Measurements from ENCODE around the gene TNNC2. TPM values are rescaled to one million over a fixed set of nuclear protein-coding genes. Genes with fewer than 3 reads are reported as not detected.

TNNC2 gene
- total and polyA plus RNA-seq, 2 of the 13 experiments (the other 11 are each of a cell fraction or from before 2014, with no cell fraction given), result 1.8 to 4.7 TPM

- TF ChIP-seq NFE2L2 (IDR thresholded peaks at IDR 0.05; ENCODE audit: low read length), result 0 out of 2 replicates have a peak, but pooled peaks have one; percentile 22
- TF ChIP-seq UBTF (CRISPR knock-in tag; IDR thresholded peaks at IDR 0.05), result no peak
- no peak for TF ChIP-seq MXD4 (CRISPR knock-in tag; IDR thresholded peaks at IDR 0.05)
- no peak for TF ChIP-seq HIC2 (CRISPR knock-in tag; IDR thresholded peaks at IDR 0.05; ENCODE audit: low read depth)
- no peak for TF ChIP-seq EZH2 (conservative IDR thresholded peaks at IDR 0.05; ENCODE audit: low read depth, low read length)
- TF ChIP-seq ZNF547 (CRISPR knock-in tag; IDR thresholded peaks at IDR 0.05), result no peak
- no peak for TF ChIP-seq ZFP36L2 (CRISPR knock-in tag; IDR thresholded peaks at IDR 0.05)
- no peak for TF ChIP-seq NR2F6 (IDR thresholded peaks at IDR 0.05)
- 0 out of 2 replicates have a peak, but pooled peaks have one; percentile 9 for TF ChIP-seq NR2F6 (CRISPR knock-in tag; IDR thresholded peaks at IDR 0.05)
- TF ChIP-seq GABPB1 (CRISPR knock-in tag; IDR thresholded peaks at IDR 0.05), result no peak; the same call in 1 of the 2 replicates
- TF ChIP-seq SOX6 (IDR thresholded peaks at IDR 0.05), result no peak
- TF ChIP-seq SOX6 (CRISPR knock-in tag; IDR thresholded peaks at IDR 0.05), result no peak
- no peak for TF ChIP-seq ZNF788 (CRISPR knock-in tag; IDR thresholded peaks at IDR 0.05; ENCODE audit: borderline replicate concordance)
- no peak for TF ChIP-seq SP1 (IDR thresholded peaks at IDR 0.05)
- TF ChIP-seq SP1 (CRISPR knock-in tag; IDR thresholded peaks at IDR 0.05), result 0 out of 2 replicates have a peak, but pooled peaks have one; percentile 13
- TF ChIP-seq ZNF580 (CRISPR knock-in tag; IDR thresholded peaks at IDR 0.05; ENCODE audit: borderline replicate concordance, low read depth), result peak; percentile 26; the same call in 1 of the 2 replicates
- peak; percentile 43; the same call in 1 of the 2 replicates for TF ChIP-seq SALL1 (CRISPR knock-in tag; IDR thresholded peaks at IDR 0.05)
- no peak for TF ChIP-seq JUND (CRISPR knock-in tag; IDR thresholded peaks at IDR 0.05)
- TF ChIP-seq ZNF124 (CRISPR knock-in tag; IDR thresholded peaks at IDR 0.05), result peak; percentile 67; the same call in 1 of the 2 replicates
- 0 out of 2 replicates have a peak, but pooled peaks have one; percentile 40 for TF ChIP-seq GATAD1 (CRISPR knock-in tag; IDR thresholded peaks at IDR 0.05)
- no peak for TF ChIP-seq ZNF574 (CRISPR knock-in tag; IDR thresholded peaks at IDR 0.05)
- peak; percentile 22; the same call in 1 of the 2 replicates for TF ChIP-seq ELF3 (CRISPR knock-in tag; IDR thresholded peaks at IDR 0.05)
- TF ChIP-seq MAF1 (CRISPR knock-in tag; IDR thresholded peaks at IDR 0.05; ENCODE audit: borderline replicate concordance), result 0 out of 2 replicates have a peak, but pooled peaks have one; percentile 43
- TF ChIP-seq SIN3A (IDR thresholded peaks at IDR 0.05; ENCODE audit: borderline replicate concordance, low read depth, low read length), result no peak
- peak; percentile 47; the same call in 1 of the 2 replicates for TF ChIP-seq ERF (CRISPR knock-in tag; IDR thresholded peaks at IDR 0.05)
Observed at GRCh38 chr20:45798935-45799642, 28.0 kb downstream of the TNNC2 start (continued).
